HG02938 (cell line): ENCODE results near the gene TFF3.

Experiments used
- ATAC-seq: cut with Tn5 transposase; IDR thresholded peaks from one replicate; pipeline ENCODE4 v1.9.1; 2021; ENCODE audit warnings: mild to moderate bottlenecking, moderate library complexity; ENCODE audit not compliant: unreplicated experiment

TFF3 gene

DNA sequence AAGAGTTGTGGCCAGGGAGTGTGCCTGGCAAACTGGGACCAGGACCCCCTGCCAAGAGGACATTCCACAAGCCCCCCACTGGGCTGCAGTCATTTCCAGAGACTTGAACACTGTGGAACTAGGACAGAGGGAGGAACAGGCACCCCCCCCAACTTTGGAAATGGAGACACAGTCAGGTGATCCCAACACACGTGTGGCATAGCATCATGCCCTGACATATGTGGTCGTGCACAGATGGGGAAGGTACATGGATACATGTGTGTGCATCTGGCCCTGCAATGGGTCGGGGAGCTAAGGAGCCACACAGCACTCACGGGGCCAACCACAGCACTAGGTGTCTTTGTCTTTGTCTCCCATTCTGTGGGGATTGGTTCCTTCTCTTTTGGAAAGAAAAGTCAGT, 6.6 kb upstream of the TFF3 start:
- no peak for ATAC-seq

DNA sequence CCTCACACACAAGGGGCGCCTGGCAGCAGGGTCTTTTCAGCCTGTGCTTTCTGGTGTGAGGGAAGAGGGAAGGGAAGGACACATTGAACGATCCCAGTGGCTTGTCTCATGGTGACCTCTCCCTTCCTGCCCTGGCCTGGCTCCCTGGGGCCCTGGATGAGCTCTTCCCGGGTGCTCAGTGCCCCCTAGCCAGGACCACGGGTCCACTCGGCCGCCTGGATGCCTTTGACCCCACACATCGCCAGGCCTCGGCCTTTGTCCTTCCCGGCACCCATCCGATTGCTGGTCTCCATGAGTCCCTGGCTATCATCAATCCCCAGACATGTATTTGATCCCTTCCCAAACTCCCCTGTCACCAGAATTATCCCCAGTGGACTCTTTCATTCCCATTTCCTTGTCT, 6.0 kb upstream of the TFF3 start:
- no peak for ATAC-seq

DNA sequence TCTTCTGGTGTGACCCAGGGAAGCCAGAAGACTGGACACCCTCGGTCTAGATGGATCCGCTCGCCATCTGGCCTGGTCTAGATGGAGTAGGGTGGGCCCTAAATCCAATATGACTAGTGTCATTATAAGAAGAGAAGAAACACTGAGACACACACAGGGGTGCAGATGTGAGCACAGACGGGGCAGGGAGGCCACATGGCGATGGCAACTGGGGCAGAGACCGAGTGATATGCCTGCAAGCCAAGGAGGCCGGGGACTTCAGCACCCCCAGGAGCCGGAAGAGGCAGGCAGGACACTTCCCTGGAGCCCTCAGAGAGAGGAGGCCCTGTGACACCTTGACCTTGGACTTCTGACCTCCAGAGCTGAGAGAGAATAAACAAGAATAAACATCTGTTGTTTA, 5.6 kb upstream of the TFF3 start:
- ATAC-seq: no peak

DNA sequence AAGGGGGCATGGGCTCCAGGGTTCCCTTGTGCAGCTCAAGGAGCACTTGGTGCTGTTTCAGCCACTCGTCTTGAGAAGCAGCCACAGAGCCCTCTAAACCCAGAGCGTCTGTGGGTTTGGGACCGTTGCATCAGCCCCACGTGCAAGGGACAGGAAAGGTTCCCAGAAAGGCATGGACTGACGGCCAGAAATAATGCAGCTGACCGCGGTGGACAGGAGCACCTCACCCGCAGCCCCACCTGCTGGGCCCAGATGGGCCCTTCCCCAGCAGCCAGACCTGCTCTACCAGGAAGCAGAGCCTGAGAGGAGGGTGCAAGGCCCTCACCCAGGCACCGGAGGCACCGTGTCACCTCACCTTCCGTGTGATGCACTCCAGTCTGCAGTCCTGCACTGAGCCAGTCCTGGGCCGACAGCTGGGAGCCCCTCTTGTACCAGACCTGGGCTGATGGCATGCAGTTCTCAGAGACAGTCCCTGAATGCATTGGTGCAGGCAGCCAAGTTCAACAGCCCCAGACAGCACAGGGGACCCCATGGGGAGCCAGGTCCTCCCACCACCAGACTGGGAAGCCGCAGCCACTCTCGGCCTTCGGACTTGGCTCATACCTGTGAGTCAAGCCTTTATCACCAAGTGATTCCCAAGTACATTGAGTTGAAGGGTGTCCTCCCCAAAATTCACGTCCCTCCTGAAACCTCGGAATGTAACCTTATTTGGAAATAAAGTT, 4.8 kb upstream of the TFF3 start:
- ATAC-seq: no peak

DNA sequence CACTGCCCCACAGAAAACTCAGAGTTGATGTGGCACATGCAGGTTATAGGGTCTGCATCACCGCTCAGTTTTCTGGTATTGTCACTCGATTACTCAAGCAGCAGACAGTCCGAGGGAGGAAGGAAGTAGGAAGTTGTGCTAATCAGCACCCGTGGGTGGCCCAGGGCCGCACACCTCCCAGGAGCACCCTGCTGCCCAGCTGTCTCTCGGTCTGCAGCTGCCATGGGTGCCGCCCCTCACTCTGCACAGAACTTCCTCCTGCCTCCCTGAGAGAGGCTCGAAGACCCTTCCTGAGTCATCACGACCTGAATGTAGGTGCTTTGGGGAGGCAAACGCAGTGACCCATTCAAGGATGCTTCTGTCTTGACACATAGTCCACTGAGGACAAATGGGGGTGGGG, 4.2 kb upstream of the TFF3 start:
- ATAC-seq: no peak

DNA sequence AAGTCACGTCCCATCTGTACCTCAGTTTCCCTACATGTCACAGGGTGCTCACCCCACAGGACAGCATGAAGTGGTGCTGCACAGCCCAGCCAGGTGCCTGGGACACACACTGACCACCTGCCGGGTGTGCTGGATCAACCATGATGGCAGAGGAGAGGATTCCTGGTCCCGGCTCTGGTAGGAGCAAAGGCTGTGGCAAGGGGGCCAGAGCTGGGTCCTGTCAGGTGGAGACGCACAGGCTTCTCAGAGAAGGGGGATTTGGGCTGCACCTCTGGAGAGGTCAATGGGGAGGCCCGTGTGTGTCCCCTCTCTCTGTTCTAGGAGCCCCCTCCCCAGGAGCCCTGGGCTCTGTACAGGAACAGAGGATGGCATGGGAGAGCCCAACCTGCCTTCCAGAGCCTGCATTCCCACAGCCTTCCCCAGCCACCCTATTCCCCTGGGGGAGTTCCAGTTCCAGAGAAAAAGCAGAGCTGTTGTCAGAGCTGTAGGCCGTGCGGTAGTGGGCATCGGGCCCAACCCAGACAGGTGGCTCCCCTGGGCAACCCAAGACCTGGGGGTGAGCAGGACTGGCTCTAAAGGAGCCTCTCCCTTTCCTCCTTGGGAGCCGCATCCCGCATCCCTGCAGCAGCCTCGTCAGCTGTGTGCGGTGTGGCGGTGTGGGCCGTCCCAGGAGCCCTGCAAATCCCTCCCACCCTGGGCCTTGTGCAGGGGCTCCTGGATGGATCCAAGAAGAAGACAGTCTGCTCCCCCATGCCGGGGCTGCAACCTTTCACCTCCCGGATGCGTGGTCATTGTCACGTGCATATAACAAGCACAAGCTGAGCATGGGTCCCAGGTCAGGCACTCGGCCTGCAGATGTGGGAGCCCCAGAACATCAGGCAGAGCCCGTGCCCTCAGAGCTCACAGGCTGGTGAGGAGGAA, 2.9 kb upstream of the TFF3 start:
- no peak for ATAC-seq

DNA sequence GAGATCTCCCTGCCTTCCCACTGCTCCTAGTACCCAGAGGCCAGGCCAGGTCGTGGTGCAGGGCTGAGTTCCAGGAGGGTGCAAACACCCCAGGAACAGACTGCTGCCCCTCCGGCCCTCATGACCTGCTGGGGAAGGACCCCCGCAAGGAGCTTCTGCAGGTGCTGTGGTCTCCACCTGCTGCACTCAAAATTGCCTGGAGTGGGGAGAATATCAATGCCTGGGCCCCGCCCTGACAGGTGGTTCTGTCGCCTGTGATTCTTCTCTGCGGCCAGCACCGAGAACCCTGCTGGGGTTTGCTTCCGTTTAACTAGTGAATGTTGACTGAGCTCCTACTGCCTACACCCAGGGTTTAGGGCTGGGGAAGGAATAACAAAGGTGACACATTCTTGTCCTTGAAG, 2.1 kb upstream of the TFF3 start:
- ATAC-seq: no peak

DNA sequence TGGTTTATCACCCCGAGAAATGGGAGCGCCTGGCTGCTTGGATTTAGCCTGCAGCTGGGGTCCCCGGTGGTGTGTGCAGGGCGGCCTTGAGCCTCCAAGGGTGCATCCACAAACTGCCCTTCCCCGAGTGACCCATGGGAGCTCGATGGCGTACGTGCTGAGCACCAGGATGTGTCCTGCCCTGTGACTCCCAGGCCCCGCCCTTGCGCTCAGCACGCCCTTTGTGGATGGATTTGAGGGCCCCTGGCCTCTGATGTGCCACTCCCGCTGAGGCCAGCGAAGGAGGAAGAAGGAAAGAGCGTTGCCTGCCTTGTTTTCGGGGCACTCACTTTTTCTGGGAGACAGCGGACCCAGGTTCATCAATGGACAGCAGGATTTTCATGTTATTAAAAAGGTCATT, 1.7 kb upstream of the TFF3 start:
- ATAC-seq: no peak

DNA sequence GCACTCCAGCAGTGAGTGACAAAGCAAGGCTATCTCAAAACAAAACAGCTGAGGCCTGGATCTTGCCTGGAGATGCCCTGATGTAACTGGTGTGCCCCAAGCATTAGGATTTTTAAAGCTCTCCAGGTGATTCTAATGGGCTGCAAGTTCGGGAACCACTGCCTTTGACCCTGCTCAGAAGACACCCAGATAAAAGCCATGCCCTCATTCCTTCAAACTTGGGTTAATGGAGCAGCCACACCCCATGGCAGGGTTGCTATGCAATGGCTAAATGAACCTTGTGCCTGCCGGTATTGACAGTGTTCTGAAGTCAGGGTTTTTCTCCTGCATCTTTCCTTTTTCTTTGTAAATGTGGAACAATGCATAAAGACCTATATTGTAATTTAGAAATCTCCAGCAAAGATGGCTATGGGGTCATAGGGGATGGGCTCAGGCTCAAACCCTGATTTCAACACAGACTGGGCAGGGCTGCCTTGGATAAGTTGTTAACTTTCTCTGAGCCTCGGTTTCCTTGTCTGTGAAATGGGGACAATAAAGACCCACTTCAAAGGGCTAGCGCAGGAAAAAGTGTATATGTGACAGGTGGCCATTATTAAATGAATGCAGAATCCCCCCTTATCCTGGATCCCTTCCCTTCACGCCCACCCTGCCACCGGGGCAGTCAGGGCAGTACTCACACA, 453 bp downstream of the TFF3 start:
- ATAC-seq: no peak

DNA sequence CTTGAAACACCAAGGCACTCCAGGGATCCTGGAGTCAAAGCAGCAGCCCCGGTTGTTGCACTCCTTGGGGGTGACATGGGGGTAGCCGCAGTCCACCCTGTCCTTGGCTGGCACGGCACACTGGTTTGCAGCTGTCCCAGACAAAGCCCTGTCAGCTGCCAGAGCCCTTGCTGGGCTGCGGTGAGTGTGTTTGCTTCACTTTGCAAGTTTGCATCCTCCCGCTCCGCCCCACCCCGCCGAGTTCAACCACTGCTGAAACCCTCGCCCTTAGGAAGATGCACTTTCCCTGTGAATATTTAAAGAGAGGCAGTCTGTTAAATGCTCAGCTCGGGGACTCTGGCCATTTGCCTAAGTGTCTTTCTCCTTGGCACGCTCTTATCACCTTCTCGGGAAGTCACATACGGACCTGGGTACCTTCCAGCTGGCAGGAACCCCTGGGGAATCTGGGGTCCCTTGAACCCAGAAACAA, 1.7 kb downstream of the TFF3 start:
- ATAC-seq: no peak

DNA sequence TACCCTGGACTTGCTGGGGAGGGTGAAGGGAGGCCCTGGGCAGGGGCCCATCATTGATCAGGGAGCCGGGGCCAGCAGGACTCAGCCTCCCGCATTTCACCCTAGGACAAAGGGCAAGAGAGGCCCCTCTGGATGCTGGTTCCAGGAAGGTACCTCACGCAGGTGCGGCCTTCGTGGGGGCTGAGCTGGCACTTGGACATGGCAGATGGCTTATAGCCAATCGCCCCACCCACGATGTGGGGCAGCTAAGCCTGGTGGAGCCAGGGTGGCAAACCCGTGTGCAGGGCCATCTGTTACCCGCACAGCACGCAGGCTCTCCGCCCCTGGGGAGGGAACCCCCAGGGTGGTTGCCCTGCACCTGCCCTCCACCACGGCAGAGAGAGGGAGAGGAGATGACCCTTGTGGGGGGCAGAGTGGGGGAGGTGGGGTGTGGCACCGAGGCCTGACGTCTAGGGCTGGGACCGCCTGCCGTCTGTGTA, 2.5 kb downstream of the TFF3 start:
- ATAC-seq: no peak

DNA sequence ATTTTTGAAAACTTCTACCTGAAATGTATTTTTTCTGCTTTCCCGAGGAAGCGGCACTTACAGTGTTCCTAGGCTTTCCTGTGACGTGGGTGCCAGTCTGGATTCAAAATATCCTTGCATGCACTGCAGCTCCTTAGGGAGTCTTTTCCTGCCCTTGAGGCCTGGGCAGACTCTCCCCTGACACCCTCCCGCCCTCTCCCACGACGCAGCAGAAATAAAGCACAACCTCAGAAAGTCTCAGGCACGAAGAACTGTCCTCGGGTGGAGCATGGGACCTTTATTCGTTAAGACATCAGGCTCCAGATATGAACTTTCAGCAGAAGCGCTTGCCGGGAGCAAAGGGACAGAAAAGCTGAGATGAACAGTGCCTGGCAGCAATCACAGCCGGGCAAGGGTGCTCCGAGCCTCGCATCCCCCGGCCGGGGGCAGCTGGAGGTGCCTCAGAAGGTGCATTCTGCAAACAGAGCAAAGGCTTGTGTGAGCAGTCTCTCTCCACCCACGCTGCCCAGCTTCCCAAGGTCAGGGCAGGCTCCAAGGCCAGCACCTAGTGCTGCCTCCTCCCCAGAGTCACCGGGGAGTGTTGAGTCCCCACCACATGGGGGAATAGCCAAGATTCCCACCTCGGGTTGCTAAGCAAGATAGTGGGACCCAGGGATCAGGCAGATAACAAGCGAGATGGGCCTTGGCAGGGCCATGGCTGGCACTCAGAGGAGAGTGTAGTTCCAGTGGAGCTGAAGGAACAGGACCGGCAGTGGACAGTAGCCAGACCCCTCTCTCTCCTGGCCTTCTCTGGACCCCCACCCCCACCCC, 3.2 kb downstream of the TFF3 start:
- no peak for ATAC-seq

DNA sequence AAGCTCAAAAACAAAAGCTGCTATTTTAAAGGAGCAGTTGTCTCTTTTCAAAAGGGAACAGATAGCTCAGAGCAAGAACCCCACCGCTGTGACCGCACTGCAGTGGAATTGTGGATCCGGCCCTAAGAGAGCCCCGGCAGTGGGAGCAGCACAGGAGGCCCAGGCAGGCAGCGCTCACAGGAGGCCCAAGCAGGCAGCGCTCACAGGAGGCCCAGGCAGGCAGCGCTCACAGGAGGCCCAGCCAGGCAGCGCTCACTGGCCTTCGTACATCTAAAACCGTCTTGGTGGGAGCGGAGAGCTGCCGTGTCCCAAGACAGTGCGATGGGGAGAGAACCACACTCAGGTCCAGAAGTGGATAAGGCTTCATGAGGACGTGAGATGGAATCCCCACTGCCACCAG, 4.0 kb downstream of the TFF3 start:
- ATAC-seq: no peak

DNA sequence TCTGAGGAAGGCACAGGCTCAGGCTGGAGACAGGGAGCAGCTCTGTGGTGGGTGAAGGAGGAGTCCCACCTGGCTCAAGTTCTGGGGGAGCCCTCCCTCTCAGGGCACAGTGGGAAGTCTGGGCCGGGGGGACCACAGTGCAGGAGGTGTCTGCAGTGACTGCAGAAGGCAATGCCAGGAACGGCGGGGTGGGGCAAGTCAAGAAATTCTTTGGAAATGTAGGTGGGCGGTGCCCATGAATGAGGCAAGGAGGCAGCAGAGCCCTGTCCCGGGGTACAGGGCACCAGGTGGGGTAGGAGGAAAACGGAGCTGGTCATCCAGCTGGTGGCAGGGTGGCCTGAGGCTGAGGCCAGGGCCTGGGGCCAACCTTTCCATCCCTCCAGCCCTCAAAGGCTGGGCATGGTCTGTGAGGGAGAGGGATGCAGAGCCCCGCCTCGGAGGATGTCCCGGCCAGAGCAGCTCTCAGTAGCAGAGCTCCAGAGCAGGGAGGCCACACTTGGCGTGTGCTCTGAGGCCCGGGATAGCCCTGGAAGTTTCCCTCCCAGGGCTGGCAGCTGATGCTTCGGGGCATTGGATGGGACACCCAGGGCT, 4.7 kb downstream of the TFF3 start:
- no peak for ATAC-seq

DNA sequence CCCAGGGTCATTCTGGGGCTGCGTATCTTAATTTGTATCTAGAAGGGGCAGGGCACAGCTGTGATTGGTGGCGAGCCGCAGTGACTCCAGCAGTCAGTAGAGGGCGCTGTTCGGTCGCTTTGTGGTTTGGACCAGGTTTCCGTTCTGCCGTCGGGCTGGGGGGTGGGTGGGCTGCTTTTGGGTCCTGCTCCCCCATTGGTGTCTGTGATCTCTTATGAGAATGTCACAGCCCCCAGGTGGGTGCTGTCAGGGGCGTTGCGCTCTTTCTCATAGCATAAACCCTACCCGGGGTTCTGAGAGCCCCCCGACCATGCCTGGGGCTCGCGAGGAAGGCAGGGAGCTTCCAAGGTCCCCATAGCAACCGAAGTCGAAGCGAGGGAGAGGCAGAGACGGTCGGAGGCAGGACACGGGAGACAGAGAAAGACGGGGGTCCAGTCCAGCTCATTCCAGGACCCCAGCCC, 5.4 kb downstream of the TFF3 start:
- no peak for ATAC-seq

DNA sequence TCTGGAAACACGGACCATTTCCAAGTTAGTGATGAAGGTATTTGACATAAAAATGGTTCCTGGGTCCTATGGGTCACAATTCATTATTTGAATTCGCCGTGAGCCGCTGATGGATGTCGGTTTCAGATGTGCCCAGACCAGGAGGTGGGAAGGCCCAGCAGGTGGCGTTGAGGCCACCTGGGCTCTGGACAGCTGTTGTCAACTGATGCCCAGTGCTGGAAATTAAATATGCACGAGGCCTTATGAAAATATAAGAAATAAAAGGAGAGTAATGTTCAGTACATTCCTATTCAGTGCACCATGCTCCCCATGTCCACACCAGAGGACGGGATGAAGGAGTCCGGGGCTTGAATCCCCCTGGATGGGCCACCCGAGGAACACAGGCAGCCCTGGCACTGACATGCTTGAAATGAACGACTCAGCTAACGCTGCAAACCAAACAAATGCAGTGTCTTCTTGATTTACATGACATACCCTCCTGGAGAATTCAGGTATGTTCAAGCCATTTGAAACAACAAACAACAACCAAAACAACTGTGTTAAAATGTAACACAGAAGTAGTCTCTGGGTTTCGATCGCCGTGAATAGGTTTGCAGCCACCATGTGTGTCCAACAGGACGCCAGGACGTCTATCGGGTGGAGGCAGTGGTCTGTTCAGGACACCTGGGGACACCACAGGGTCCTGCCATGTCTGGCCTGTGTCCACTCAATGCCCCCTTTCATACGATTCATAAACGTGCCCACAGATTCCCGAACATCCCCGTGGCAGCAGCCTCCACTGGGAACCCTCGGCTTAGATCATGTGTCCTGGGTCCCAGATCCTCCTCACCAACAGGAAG, 6.1 kb downstream of the TFF3 start:
- ATAC-seq: no peak

DNA sequence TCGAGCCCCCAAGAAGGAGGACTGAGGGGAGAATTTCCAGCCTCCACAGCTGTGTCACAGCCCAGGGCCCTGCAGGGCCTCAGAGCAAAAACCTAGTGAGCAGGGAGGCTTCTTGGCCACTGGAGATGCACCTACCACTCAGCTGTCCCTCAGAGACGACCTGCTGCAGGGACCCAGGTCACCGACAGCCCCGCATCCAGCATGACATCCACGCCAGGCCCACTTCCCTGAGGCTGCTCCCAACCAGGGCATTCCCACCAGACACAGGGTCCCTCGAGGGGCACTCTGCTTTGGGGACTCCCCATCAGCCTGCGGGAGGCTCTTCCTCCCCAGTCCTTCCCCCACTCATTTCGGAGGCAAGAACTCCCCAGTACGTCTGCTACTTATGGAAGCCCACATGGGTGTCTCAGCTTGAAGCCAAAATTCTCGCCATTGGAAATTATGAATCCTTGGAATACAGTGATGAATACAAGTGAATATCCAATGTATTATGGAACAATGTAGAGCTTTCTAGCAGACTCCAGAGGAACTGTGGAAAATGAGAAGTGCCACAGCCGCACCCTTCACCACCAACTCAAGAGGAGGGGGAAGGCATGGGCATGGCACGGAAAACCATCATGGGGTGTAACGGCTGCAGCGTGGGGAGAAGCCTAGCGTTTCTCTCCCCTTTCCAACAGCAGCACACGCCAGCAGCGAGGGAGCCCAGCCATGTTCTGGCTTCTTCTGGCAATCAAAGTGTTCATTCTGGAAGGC, 6.9 kb downstream of the TFF3 start:
- ATAC-seq: no peak

DNA sequence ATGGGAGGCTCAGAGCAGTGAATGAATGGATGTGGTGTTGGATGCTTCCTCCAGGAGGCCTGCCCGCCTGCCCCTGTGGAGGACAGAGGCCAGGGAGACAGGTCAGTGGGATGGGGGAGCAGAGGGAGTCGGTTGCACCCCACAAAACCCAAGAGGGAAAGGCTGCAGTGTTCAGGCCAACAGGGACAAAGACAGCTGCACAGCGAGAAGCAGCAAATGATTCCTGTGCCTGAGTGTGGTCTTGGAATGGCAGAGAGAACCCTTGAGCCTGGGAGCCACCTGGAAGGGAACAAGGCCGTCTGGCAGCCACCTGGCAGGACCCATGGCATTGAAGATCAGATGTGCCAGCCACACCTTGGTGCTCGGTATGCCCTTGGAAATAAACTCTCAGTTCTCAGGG, 8.1 kb downstream of the TFF3 start:
- no peak for ATAC-seq
